HepG2 (cell line): ENCODE results near the gene GDA. TPM values are rescaled to one million over a fixed set of nuclear protein-coding genes. Genes with fewer than 3 reads are reported as not detected.

ENCODE experiments used
- NFKB2 ChIP-seq: sonication (generic); formaldehyde crosslinking; IDR thresholded peaks from 2 replicates; pipeline ENCODE4 v1.4.0; 2020; ENCODE audit warnings: missing genetic modification reagents, borderline replicate concordance
- SAFB2 ChIP-seq: sonication (generic); formaldehyde crosslinking; IDR thresholded peaks from 2 replicates; pipeline ENCODE4 v1.5.1; 2020; ENCODE audit warnings: missing genetic modification reagents, low read depth, mild to moderate bottlenecking, borderline replicate concordance
- ZNF407 ChIP-seq: sonication (generic); formaldehyde crosslinking; IDR thresholded peaks from one replicate; pipeline ENCODE4 v1.5.1; 2020; ENCODE audit warnings: mild to moderate bottlenecking, missing genetic modification reagents; ENCODE audit errors: not compliant biosample characterization
- polyA plus RNA-seq, 8 experiments: library from polyadenylated mRNA; depleted of rRNA in 3 of 8; stranded (reverse) in 7 of 8; unstranded in 1 of 8; fragments of >200 nt; fragmentation: Illumina TruSeq in 4 of 8; extraction: Trizol in 4 of 8; gene quantifications; 2 replicates each; pipeline versions ENCODE4 v1.2.1 to v1.2.3, GENCODE V29; 2011 to 2016; ENCODE audit warnings: low read depth in 4 of 8, missing spikeins in 1 of 8, mixed read lengths in 1 of 8; ENCODE audit not compliant: insufficient read depth in 1 of 8
- total RNA-seq, 5 experiments: library from RNA; depleted of rRNA; stranded (reverse); fragments of >200 nt; fragmentation: Illumina TruSeq; extraction: Trizol; gene quantifications; 2 replicates each; pipeline ENCODE4 v1.2.3, GENCODE V29; 2016; ENCODE audit warnings: low read depth in 1 of 5

Gene GDA
- total and polyA plus RNA-seq, 2 of the 13 experiments (the other 11 are each of a cell fraction or from before 2014, with no cell fraction given), result 0.15 to 0.99 TPM

DNA sequence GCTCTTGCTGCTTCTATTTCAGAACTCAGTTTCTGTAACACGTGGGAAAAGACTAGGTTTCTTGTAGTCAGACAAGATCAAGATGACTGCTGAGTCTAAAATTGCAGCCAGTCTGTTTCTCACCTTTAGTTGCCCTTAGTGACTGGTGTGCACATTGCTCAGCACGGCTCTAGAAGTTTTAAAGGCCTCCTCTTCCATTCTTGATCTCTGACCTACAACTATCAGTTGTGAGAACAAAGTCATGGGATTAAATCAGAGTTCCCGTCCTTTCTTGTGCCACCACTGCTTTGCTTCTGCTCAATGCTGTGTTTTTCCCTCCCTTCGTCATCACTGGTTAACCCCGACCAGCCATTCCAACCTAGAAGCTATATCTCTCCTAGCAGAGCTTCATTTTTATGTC, 52.8 kb downstream of the GDA start (continued):
- TF ChIP-seq ZNF407 (CRISPR knock-in tag), result no peak
- no peak for TF ChIP-seq NFKB2 (CRISPR knock-in tag)
- no peak for TF ChIP-seq SAFB2 (CRISPR knock-in tag)
